ENCODE measurements around the gene GAL3ST1. TPM values are rescaled to one million over a fixed set of nuclear protein-coding genes. Genes with fewer than 3 reads are reported as not detected.
A peak's percentile ranks its signal among the peaks of the same experiment; 100 is the strongest.

Gene GAL3ST1
- total RNA-seq, 1 experiment from 2014 or later: not detected

DNA sequence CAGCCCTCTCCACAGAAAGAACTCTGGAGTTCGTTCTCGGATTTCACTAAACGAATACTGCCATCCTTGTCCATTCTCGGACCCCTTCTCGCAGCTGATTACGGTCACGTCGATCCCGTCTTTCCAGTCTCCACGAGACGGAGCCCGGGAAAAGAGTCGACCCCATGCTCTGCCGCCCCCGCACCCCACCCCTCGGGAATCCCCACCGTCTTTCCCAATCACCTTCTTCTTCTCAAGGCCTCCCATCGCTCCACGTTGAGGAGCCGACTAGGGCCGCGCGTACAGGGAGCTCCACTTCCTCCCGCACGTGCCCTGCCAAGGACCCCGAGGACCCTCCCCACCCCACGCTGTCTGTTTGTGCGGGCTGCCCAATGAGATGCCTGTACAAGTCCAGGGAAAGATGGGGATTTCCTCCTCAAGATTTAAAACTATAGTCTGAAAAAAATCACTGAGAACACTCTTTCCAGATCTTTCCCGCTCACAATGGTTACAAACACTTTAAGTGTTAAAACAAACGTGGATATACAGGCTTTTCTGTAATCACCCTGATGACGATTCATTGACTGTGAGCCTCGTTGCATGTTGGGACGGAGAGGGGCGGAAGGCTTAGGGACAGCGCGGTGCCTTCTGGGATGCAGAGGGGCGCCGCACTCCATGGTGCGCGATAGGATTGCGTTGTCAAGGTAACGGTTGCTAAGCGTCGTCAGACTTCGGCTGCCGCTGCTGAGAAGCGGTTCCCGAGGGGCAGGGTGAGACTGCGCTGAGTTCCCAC lies 17.3 kb upstream of the GAL3ST1 start, which contains the start of gene PES1:
Gene PES1 (minus strand): TSS at position 323 of the 772 bp plus-strand sequence. CDS start 77 bp downstream, at position 246.
- peak within 1 kb of the TSS; percentile 77 for H3K4me2 ChIP-seq (ENCODE audit: low read depth, low read length, poor library complexity, severe bottlenecking)
- peaks cover 28% of the 10 kb centered on the region for H3K36me3 ChIP-seq (ENCODE audit: insufficient read depth, low read length)
- H4K20me1 ChIP-seq (ENCODE audit: insufficient read depth, low read depth, low read length): peaks cover 13% of the 10 kb centered on the region
- DNase-seq: peak; percentile 99
- H3K27ac ChIP-seq (ENCODE audit: low read length): peak within 1 kb of the TSS; percentile 67; the same call in 1 of the 2 replicates
- H3K9me3 ChIP-seq (ENCODE audit: low read length): no peaks in the 10 kb centered on the region
- peaks cover 33% of the 10 kb centered on the region for H3K79me2 ChIP-seq (ENCODE audit: low read length)
- peak within 1 kb of the TSS; percentile 75 for H3K4me3 ChIP-seq (ENCODE audit: low read length)
- H3K27me3 ChIP-seq (ENCODE audit: low read length): no peaks in the 10 kb centered on the region
- H2AFZ ChIP-seq (ENCODE audit: low read length): no peak within 1 kb of the TSS
- H3K4me1 ChIP-seq (ENCODE audit: low read length): peaks cover 16% of the 10 kb centered on the region
- H3K9ac ChIP-seq (ENCODE audit: low read length): peak within 1 kb of the TSS; percentile 80
- H3K9me2 ChIP-seq (replicated peaks; ENCODE audit: insufficient read depth, low read length): no peaks in the 10 kb centered on the region

DNA sequence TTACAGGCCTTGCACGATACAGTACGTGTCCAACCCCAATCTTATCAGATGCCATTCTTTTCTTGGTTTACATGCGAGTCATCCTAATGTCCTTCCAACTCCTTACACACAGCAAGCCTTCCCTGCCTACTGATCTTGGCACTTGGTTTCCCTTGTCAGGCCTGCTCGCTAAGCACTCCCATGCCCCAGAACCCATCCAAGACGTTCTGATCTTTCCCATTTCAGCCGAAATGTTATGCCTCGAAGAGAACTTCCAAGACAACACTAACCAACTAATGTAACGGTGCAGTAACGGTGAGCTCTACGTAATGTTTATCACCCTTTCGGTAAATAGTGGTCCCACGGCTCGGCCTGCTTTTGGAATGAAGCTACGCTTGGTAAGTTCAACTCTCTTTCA lies 16.7 kb upstream of the GAL3ST1 start:
- peaks cover 33% of the 10 kb centered on the region for H3K79me2 ChIP-seq (ENCODE audit: low read length)
- DNase-seq: peak; percentile 52
- peaks cover 16% of the 10 kb centered on the region for H4K20me1 ChIP-seq (ENCODE audit: insufficient read depth, low read depth, low read length)
- no peaks in the 10 kb centered on the region for H3K9me3 ChIP-seq (ENCODE audit: low read length)
- no peaks in the 10 kb centered on the region for H3K9me2 ChIP-seq (replicated peaks; ENCODE audit: insufficient read depth, low read length)
- peaks cover 31% of the 10 kb centered on the region for H3K36me3 ChIP-seq (ENCODE audit: insufficient read depth, low read length)
- peak overlapping the region; percentile 77 for H3K4me2 ChIP-seq (ENCODE audit: low read depth, low read length, poor library complexity, severe bottlenecking)
- peak overlapping the region; percentile 80 for H3K9ac ChIP-seq (ENCODE audit: low read length)
- H3K4me3 ChIP-seq (ENCODE audit: low read length): peak overlapping the region; percentile 75
- H3K4me1 ChIP-seq (ENCODE audit: low read length): peaks cover 16% of the 10 kb centered on the region
- no peak overlapping the region for H2AFZ ChIP-seq (ENCODE audit: low read length)
- no peak overlapping the region; the same call in 1 of the 2 replicates for H3K27ac ChIP-seq (ENCODE audit: low read length)
- H3K27me3 ChIP-seq (ENCODE audit: low read length): no peaks in the 10 kb centered on the region

GRCh38 chr22:30586414-30586813 lies 11.9 kb upstream of the GAL3ST1 start:
- Histone ChIP-seq H3K4me2 (ENCODE audit: low read depth, low read length, poor library complexity, severe bottlenecking) (no peak overlapping the region), H3K9ac (ENCODE audit: low read length) (no peak overlapping the region), H3K4me3 (ENCODE audit: low read length) (no peak overlapping the region), H2AFZ (ENCODE audit: low read length) (no peak overlapping the region), H3K9me3 (ENCODE audit: low read length) (no peaks in the 10 kb centered on the region), H3K27ac (ENCODE audit: low read length) (no peak overlapping the region), H3K4me1 (ENCODE audit: low read length) (peaks cover 12% of the 10 kb centered on the region), H3K36me3 (ENCODE audit: insufficient read depth, low read length) (peaks cover 43% of the 10 kb centered on the region), H3K79me2 (ENCODE audit: low read length) (peaks cover 31% of the 10 kb centered on the region), H4K20me1 (ENCODE audit: insufficient read depth, low read depth, low read length) (peaks cover 24% of the 10 kb centered on the region), H3K27me3 (ENCODE audit: low read length) (no peaks in the 10 kb centered on the region), H3K9me2 (replicated peaks; ENCODE audit: insufficient read depth, low read length) (no peaks in the 10 kb centered on the region)
- DNase-seq: no peak

GRCh38 chr22:30584441-30584840 lies 10.0 kb upstream of the GAL3ST1 start:
- no peak overlapping the region for H3K9ac ChIP-seq (ENCODE audit: low read length)

DNA sequence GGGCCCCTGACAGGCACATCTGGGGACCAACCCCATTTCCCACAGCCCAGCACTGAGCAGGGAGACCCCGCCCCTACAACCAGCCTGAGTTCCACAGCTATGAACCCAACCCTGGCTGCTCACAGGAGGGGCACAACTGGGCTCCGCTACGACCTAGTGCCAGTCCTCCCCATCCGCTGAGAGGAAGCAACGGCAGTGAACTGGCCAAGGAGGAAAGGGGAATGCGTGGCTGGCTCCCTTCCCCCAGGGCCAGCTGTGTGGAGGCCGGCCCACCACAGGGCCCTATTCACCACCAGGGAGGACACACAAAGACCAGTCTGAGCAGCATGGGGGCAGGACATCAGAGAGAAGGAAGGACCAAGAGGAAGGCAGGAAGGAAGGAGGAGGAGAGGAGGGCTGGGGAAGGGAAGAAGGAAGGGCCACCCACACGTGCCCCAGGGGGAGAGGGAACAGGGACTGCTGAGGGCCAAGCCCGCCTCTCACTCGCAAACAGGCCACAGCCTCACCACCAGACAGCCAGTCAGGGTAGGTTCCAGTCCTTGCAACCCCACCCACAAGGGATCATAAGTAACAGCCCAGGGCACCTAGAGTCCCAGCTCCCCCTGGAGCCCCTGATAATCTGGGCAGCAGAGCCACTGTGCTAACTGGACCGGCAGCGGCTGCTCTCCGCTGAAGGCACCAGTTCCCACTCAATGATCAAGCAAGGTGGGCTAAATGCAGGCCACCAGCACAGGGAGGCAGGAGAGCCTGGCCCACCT lies 8.5 kb upstream of the GAL3ST1 start:
- no peaks in the 10 kb centered on the region for H3K9me2 ChIP-seq (replicated peaks; ENCODE audit: insufficient read depth, low read length)
- no peak overlapping the region for H3K27ac ChIP-seq (ENCODE audit: low read length)
- H3K79me2 ChIP-seq (ENCODE audit: low read length): no peaks in the 10 kb centered on the region
- no peak for DNase-seq
- H3K9me3 ChIP-seq (ENCODE audit: low read length): no peaks in the 10 kb centered on the region
- H3K27me3 ChIP-seq (ENCODE audit: low read length): no peaks in the 10 kb centered on the region
- H4K20me1 ChIP-seq (ENCODE audit: insufficient read depth, low read depth, low read length): peaks cover 11% of the 10 kb centered on the region; the same call in 1 of the 2 replicates
- H3K4me2 ChIP-seq (ENCODE audit: low read depth, low read length, poor library complexity, severe bottlenecking): no peak overlapping the region
- no peaks in the 10 kb centered on the region for H3K4me1 ChIP-seq (ENCODE audit: low read length)
- no peak overlapping the region for H2AFZ ChIP-seq (ENCODE audit: low read length)
- no peak overlapping the region for H3K4me3 ChIP-seq (ENCODE audit: low read length)
- H3K9ac ChIP-seq (ENCODE audit: low read length): no peak overlapping the region
- H3K36me3 ChIP-seq (ENCODE audit: insufficient read depth, low read length): peaks cover 32% of the 10 kb centered on the region

More at GRCh38 chr22:30584441-30584840, 10.0 kb upstream of the GAL3ST1 start:
- Histone ChIP-seq H3K27me3 (ENCODE audit: low read length) (no peaks in the 10 kb centered on the region), H3K9me3 (ENCODE audit: low read length) (no peaks in the 10 kb centered on the region), H4K20me1 (ENCODE audit: insufficient read depth, low read depth, low read length) (peaks cover 13% of the 10 kb centered on the region), H3K4me2 (ENCODE audit: low read depth, low read length, poor library complexity, severe bottlenecking) (no peak overlapping the region), H3K36me3 (ENCODE audit: insufficient read depth, low read length) (peaks cover 43% of the 10 kb centered on the region), H3K79me2 (ENCODE audit: low read length) (peaks cover 11% of the 10 kb centered on the region), H2AFZ (ENCODE audit: low read length) (no peak overlapping the region), H3K27ac (ENCODE audit: low read length) (no peak overlapping the region), H3K4me3 (ENCODE audit: low read length) (no peak overlapping the region), H3K4me1 (ENCODE audit: low read length) (no peaks in the 10 kb centered on the region), H3K9me2 (replicated peaks; ENCODE audit: insufficient read depth, low read length) (no peaks in the 10 kb centered on the region)
- no peak for DNase-seq

DNA sequence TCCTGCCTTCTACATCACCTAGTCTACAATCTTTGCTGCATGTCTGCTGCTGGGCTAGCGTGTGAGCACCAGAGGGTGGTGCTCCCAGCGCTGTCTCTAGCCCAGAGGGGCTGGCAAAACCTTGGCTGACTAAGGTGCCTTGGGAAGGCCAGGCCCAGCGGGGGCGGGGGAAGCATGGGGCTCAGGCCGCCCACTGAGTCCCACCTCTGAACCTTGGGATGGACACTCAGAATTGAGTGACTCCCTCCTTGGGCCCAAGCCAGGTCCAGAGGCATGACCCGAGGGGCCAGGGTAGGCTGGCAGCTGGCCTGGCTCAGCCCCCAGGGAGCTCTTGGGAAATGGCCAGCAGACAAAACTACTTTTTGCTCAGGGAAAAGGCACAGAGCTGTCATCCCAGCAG lies 7.6 kb upstream of the GAL3ST1 start:
- Histone ChIP-seq H3K9me2 (replicated peaks; ENCODE audit: insufficient read depth, low read length) (no peaks in the 10 kb centered on the region), H3K27me3 (ENCODE audit: low read length) (no peaks in the 10 kb centered on the region), H3K79me2 (ENCODE audit: low read length) (no peaks in the 10 kb centered on the region), H3K4me2 (ENCODE audit: low read depth, low read length, poor library complexity, severe bottlenecking) (no peak overlapping the region), H3K27ac (ENCODE audit: low read length) (no peak overlapping the region), H3K9ac (ENCODE audit: low read length) (no peak overlapping the region), H3K4me3 (ENCODE audit: low read length) (no peak overlapping the region), H4K20me1 (ENCODE audit: insufficient read depth, low read depth, low read length) (peaks cover 14% of the 10 kb centered on the region; the same call in 1 of the 2 replicates), H2AFZ (ENCODE audit: low read length) (no peak overlapping the region), H3K9me3 (ENCODE audit: low read length) (no peaks in the 10 kb centered on the region), H3K36me3 (ENCODE audit: insufficient read depth, low read length) (peaks cover 24% of the 10 kb centered on the region), H3K4me1 (ENCODE audit: low read length) (no peaks in the 10 kb centered on the region)
- no peak for DNase-seq

GRCh38 chr22:30580896-30581295 lies 6.4 kb upstream of the GAL3ST1 start:
- DNase-seq: no peak
- Histone ChIP-seq H3K9ac (ENCODE audit: low read length) (no peak overlapping the region), H3K4me2 (ENCODE audit: low read depth, low read length, poor library complexity, severe bottlenecking) (no peak overlapping the region), H4K20me1 (ENCODE audit: insufficient read depth, low read depth, low read length) (peaks cover 12% of the 10 kb centered on the region; the same call in 1 of the 2 replicates), H2AFZ (ENCODE audit: low read length) (no peak overlapping the region), H3K79me2 (ENCODE audit: low read length) (no peaks in the 10 kb centered on the region), H3K36me3 (ENCODE audit: insufficient read depth, low read length) (peaks cover 16% of the 10 kb centered on the region), H3K27ac (ENCODE audit: low read length) (no peak overlapping the region), H3K27me3 (ENCODE audit: low read length) (no peaks in the 10 kb centered on the region), H3K9me3 (ENCODE audit: low read length) (no peaks in the 10 kb centered on the region), H3K9me2 (replicated peaks; ENCODE audit: insufficient read depth, low read length) (no peaks in the 10 kb centered on the region), H3K4me3 (ENCODE audit: low read length) (no peak overlapping the region), H3K4me1 (ENCODE audit: low read length) (no peaks in the 10 kb centered on the region)

DNA sequence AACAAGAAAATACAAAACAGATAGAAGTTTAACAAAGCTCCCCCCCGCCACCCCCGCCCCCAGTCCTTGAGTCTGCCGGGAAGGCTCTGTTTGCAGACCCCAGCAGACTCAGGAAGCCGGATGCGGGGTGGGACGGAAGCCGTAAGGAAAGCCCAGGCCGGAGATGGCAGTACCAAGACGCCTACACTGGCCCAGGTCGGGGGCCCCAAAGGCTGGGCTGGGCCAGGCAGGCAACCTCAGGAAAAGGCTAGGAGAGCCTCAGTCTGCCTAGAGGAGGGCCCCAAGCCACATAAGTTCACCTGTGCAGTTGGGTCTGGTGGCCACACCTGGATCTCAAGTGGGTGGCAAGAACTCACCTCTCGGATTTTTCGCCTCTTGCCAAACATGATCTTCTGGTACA lies 4.0 kb upstream of the GAL3ST1 start:
- Histone ChIP-seq H2AFZ (ENCODE audit: low read length) (no peak overlapping the region), H3K4me2 (ENCODE audit: low read depth, low read length, poor library complexity, severe bottlenecking) (no peak overlapping the region), H3K9me3 (ENCODE audit: low read length) (no peaks in the 10 kb centered on the region), H3K4me3 (ENCODE audit: low read length) (no peak overlapping the region), H3K27ac (ENCODE audit: low read length) (no peak overlapping the region), H3K79me2 (ENCODE audit: low read length) (no peaks in the 10 kb centered on the region), H4K20me1 (ENCODE audit: insufficient read depth, low read depth, low read length) (0 out of 2 replicates have a peak, but pooled peaks cover 11% of the 10 kb centered on the region), H3K36me3 (ENCODE audit: insufficient read depth, low read length) (peaks cover 12% of the 10 kb centered on the region), H3K9me2 (replicated peaks; ENCODE audit: insufficient read depth, low read length) (no peaks in the 10 kb centered on the region), H3K9ac (ENCODE audit: low read length) (no peak overlapping the region), H3K4me1 (ENCODE audit: low read length) (no peaks in the 10 kb centered on the region), H3K27me3 (ENCODE audit: low read length) (no peaks in the 10 kb centered on the region)
- no peak for DNase-seq

All from Karpas-422 (cell line).